Dermis microvascular lymphatic vessel endothelial cell (primary cell): ENCODE measurements around the gene NR2F1-AS1. TPM values are rescaled to one million over a fixed set of nuclear protein-coding genes. Genes with fewer than 3 reads are reported as not detected.

Source experiments
- DNase-seq, 2 donors: peaks; one replicate each; pipeline versions ENCODE4 v3.0.0 to v3.0.0-alpha.2; 2010; ENCODE audit warnings: low read depth in 2 of 2
- total RNA-seq: library from RNA; depleted of rRNA; stranded (reverse); fragments of >200 nt; gene quantifications from 2 replicates; pipeline ENCODE4 v1.2.1, GENCODE V29; 2014

The NR2F1-AS1 gene
- 17.5 and 26.9 TPM in 2 replicates for total RNA-seq

DNA sequence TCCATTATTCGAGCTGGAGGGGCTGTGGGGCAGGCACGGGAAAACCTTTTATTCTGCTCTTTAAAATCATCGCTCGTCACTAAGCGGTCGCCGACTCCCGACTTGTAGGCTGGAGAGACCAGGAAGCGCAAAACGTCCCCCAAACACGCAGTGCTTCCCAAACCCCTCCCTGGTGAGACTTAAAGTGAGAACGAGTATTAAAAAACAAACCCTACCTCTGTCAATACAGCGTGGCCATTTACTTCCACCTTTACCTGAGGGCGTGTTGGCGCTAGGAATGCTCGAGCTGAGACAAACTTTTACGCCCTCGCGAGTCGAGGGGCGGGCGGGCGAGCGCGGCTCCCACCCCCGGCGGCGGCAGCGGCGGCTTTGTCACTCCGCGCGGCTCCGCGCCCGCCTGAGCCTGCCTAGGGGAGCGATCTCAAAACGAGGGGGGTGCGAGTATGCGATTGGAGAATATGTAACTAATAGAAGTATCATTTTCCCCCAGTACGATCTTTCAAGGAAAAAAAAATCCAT, at the start of gene NR2F1-AS1:
TSS of gene NR2F1-AS1 (minus strand) at position 293 of the 519 bp plus-strand sequence.
- DNase-seq: peak in 1 of 2 donors; percentile 71

DNA sequence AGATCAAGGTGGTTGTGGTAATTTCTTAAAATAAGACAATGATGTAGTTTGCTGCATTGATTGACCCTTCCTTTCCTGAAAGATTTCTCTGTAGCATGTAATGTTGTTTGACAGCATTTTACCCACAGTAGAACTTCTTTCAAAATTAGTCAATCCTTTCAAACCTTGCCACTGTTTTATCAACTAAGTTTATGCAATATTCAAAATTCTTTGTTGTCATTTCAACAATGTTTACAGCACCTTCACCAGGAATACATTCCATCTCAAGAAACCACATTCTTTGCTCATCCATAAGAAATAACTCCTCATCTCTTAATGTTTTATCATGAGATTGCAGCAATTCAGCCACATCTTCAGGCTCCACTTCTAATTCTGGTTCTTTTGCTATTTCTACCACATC, 45.8 kb upstream of the NR2F1-AS1 start:
- no peak for DNase-seq

DNA sequence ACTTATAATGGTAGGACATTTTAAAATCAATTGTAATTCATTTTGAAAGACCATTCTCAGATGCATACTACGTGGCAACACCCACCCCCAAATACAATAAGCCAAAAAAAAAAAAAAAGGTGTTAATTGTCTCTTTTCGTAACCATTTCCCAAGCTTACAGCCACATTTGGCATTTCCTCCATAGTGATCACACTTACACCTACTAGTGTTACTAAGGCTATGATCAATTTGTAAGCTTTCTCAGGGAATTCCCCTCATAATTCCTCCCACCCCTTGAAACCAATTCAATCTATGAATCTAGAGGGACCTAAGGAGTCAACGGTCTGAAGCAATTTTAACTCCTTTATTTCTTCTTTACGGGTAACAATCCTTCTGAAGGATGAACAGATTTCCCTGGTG, 42.1 kb upstream of the NR2F1-AS1 start:
- no peak for DNase-seq

DNA sequence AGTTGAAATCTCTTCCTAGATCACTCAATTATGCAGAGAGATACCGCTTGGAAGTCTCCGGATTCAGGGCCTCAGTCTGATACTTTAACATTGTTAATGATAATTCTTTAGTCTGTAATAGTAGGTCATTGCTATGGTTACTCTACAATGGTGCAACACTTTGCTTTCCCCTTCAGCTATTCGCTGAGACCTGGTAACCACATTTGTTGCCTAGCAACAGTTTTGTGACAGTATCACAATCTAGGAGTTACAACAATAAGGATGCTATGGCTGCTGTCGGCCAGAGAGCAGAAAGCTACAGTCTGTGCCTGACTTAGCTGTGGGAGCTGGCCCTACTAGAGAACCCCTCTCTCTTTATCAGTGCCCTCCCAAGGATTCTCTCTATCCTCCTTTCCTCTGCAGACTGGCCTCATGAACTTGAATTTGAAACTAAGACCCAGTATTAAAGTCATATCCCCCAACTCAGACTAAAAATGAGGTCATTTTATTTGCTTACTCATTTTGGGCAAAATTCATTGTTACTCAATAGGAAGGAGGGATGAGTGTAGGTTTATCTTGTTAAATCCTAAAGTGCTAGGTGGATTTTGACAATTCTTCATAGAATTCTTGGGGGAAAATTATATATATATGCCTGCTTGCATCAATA, 41.3 kb upstream of the NR2F1-AS1 start:
- peak; percentile 45 to 57 for DNase-seq

DNA sequence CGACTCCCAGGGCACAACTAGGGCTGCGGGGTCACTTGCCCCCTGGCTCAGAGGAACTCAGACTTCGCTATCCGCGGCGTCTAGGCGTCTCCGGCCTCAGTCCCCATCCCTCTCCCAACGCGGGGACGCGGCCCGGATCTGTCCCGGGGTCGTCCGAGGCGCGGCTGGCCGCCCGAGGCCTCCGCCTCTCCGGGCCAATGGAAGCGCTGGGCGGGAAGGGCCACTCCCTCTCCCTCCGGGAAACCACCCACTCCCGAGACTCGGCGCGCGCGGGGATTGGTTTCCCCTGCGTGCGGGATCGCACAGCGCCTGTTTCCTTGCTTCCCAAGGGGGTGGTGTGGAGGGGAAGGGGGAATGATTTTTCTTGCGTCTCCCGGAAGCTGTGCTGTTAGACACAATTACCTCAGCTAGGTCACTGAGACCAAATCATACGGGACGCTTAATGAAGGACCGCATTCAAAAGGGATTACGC, 40.3 kb upstream of the NR2F1-AS1 start:
- DNase-seq: peak; percentile 41 to 85

DNA sequence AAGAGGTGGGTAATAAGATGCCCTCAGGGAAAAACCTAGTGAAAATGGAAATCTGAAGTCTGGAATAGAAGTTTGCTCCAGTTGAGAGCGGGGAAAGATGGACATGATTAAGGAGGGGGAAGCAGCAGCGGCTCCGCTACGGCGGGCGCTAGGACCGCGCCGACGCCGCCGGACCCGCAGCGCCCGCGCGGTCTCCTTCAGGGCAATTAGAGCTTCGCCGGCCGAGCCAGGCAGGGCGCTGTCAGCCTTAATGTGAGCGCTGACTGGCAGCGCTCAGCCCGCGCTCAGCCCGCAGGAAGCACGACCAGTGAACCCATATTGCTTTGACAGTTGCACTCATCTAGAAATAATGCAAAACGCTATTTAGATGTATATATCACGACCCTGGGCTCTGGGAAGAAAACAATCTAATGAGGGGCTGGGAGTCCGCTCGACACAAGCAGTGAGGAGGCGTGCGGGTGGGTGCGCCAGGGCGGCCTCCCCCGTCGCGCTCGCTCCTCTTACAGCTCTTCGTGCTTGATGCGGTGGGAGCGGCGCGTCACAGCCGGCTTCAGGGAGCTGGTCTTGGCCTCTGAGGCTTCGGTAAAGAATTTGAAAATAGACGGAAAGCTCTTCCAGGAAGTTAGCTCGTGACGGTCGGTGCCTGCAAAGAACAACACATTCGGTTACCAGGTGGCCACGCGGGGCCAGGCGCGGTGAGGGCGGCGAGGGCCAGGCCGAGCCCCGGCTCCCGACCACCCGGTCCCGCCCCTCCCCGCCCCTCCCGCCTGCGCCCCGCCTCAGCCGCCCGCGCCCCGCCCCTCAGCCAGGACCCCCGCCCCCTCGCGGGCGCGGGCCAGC, 39.7 kb upstream of the NR2F1-AS1 start:
- DNase-seq: peak; percentile 30 to 75

DNA sequence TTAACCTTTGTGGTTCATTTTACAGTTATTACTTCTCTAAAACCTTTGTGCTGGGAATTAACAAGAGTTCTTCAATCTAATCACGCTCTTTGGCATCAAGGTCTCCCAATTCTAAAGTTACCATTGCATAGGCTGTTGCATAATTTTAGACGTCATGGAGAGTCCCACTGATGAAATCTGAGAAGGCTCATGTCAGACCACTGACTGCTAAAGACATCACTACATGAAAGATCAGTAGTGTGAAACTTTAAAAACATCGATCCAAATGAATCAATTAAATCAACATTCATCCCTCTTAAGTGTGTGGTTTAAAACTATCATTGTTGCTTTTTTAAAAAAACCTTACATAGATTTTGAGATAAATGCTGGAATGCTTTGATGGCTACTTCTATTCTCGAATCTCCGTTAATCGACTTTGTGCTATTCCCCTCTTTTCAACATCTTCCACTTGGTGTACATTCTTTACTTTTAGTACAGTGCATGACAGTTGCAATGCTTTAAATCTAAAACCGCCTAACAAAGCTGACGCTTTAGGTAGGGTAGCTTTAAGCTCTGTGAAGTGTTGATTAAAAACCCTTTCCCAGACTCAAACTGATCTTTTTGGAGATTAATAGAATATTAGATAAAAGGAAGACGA, 35.6 kb upstream of the NR2F1-AS1 start:
- no peak for DNase-seq

DNA sequence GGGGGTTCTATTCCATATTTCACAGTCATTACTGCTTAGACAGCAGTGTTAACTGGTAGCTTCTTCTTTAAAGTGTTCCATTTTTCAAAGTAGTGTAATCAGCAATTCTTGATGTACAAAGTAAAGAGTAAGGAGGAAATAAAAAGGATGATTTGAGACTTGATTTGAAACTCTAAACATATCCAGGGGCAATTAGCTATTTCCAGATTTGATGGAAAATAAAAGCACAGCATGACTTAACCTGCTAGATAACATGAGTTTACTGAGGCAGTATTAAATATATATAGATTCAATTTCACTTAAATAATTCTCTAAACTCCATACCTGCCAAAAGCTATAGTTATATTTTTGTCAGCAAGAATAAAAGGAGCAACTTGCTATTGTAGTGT, 31.8 kb upstream of the NR2F1-AS1 start:
- DNase-seq: no peak

DNA sequence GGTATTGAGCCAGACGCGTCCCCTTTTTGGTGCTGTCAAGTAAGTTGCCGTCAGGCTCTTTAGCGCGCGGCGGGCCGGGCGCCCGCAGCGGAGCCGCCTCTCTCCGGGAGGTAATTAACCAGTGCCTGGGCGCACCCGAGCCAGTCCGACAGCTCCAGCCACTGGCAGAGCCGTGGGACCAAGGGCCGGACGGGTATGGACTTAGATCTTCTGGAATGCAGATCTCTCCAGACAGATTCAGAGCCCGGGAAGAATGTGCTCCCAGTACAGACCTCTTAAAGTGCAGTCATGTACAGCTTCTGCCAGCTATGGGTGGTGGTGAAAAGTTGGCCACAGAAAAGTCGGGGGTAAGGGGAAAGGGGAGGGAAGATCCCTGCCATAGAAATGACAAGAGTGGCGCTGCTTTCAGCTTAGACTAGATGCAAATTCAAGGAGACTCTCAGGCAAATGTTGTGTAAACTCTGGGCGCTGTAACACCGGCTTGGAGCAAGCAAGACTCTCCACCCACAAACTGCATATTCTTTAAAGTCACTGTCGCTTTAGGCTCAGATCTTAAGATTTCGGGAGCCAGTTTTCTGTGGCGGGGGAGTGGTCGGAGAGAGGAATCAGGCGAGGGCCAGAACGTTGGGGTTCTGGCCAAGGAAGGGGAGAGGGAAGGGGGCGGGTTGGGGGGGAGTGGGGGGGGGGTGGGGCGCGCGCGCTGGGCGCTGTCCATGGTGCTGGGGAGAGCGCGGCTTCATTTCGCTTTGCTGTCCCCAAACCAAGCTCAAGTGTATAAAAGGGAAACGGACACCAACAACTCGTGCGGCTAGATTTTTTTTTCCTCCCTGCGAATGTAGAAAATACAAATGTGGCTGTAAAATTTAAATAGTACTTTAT, 31.2 kb upstream of the NR2F1-AS1 start:
- DNase-seq: peak in 1 of 2 donors; percentile 34

DNA sequence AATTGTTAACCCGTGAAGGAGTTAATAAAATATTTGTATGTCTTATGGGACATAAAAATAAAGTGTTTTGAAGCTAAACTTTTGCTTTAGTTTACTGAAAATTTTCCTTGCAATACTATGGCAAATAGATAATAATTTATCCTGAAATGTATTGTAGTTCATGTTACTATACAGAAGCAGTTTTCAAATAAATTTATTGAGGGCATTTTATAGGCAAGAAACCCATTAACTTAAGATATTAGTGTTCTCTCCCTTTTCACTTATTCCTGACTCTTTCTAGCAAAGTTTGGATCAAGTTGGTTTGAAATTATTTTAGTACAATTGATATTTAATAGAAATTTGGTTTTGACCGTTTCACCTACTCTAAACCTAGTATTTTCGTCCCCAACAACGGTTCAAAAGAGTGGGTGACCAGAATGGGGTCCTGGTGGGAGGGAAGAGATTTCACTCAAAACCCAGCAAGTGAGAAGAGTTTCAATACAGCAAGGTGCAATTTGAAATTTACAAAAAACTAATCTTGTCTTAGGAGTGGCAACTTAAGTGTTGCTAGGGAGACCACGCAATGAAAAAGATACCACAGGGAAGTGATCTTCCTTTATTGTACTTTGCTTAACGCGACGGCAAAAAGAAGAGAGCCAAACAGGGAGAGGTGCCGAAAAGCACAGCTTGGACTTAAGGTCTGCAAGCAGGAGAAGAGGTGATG, 30.4 kb upstream of the NR2F1-AS1 start:
- DNase-seq: no peak

DNA sequence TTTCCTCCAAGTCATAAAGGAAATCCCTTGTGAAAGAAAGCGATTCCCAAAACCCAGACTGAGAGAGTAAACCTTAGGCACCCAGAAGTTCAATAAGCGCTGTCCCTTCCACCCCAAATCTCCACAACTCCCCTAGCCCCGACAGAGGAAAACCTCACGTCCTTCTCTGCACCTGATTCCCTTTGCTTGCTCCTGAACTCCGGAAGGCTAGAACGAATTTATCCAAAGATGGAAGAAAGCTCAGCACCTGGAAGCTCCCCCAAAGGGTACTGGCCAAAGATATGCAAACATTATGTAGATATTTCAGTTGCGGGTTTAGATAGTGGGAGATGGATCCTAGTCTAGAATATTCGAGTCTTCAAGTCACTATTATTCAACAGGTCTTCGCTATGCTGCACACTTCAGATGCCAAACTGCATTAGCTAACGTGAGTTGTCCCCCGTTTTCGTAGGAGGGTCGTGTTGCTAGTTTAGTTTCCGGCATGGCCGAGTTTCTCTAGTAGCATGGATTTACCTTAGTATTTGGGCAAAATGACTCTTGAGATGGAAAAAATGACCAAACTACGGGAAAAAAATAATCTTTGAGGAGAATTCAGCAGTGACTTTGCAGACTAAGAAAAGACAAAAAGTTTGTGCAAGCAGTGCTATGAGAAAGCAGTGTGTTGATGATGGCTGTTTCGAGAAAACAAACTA, 29.7 kb upstream of the NR2F1-AS1 start:
- no peak for DNase-seq

DNA sequence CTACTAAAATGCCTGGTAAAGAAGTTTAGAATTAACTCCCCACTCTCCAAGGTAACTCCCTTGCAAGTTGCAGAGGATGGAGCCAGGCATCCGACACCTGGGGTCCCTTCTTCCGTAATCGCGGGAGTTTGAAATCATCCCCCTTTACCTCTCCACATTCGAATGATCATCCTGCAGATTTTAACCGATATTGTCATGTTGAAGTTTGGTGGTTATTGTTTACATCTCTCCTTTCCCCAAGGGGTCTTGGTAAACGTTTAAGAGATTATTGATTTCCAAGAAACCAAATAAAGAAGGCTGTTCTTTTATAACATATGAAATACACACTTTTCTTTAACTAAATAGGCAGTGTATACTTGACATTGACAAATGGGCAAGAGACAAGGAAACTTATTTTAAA, 28.7 kb upstream of the NR2F1-AS1 start:
- no peak for DNase-seq

DNA sequence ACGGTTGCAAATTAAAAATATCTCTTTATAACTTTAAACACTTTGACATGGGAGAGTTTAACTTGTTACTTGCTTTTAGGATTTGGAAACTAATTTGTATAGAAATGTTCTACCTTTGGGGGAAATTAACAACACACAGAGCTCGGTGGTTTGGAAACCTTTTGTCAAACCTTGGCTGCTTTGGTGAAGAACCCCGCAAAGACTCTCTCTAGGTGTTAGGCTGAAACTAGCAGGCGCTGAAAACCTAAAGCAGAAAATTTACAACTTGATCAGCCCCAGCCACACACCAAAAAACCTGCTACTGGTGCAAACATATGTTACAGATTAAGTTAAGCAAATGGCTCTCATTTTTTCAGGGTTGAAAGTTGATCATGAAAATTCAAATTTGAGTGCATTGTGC, 27.8 kb upstream of the NR2F1-AS1 start:
- DNase-seq: no peak

DNA sequence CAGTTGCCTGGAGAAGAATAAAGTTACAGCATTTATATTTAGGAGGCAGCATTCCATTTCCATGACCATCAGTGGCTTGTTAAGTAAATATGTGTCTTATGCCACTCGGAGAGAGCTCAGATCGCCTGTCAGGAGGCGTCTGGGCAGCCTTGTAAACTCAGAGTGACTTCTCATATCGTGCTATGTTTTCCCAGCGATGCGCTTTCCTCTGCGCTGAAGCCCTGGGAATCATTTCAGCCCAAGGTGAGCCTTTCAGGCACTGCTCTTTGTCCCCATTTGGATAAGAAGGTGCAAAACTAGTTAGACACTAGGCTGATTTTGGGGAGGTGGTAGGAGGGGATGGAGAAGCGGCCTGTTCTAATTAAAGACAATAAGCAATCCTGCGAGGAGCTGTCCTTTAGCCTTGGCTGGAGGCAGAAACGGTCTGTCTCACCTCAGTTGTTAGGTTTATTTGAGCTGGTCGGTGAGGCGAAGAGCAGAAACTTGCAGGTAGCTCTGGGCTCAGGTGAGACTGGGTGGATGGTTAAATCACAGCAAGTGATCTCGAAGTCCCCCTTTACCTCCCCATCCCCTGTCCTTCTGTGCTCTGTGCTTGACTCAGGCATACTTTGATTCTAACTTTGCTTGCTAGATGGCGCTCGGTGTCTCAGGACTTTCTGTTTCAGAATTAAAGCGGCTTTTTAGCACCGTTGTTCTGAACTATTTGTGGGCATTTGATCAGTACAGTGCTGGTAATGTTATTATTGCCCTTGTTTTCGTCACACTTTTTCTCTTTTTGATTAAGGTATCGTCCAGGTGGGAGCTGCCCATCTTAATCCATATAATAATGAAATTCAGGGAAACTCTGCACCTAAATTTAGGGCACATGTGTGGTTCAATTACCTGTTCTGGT, 26.6 kb upstream of the NR2F1-AS1 start:
- peak in 1 of 2 donors; percentile 66 for DNase-seq

DNA sequence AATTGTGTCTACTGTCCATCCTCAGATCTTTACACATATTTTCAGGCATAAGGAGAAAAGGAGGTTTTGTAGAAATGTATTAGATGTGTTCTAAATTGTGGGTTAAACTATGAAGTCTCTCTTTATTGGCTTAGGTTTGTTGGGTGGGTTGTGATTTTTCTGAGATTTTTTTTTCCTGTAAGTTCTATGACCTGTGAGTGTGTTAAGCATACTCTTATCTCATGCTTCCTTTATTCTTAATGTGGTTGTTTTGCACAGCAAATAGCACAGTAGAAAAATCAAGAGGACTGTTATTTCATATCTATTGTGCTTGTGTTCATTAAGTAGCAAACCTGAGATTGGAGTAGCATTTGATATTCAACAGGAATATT, 25.3 kb upstream of the NR2F1-AS1 start:
- no peak for DNase-seq

DNA sequence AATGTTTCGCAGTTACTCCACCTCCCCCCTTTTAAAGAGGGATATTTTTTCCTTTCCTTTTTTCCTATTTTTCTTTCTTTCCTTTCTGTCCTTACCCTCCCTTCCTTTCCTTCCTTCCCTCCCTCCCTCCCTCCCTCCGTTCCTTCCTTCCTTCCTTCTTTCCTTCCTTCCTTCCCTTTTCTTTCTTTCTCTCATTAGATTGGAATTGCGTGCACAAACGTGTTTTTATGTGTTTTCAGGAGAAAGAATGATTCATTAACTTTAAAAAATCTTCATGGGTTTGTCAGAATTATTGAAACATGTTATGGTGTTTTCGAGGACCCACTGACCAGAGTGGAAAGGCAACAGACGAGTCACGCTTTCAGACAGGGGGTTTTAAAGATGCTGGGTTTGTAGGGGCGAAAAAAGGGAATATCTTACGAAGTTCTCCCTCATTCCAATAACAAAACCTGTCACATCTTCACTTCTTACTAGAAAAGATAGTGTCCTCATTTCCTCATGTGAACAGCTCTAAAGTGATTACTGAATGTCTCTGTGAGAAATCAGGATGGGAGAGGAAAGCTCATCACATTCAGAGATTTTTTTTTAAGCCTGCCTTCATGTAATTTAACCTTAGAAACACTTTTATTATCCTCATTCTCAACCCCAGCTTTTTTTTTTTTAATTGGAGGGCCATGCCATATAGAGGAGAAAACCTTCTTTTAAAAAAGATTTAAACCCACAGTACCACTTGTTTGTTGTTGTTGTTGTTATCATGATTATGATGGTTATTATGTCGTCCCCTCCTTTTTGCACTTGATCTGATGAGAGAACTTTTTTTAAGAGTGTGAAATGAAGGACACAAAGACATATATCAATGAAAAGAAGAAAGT, 23.9 kb upstream of the NR2F1-AS1 start:
- no peak for DNase-seq

DNA sequence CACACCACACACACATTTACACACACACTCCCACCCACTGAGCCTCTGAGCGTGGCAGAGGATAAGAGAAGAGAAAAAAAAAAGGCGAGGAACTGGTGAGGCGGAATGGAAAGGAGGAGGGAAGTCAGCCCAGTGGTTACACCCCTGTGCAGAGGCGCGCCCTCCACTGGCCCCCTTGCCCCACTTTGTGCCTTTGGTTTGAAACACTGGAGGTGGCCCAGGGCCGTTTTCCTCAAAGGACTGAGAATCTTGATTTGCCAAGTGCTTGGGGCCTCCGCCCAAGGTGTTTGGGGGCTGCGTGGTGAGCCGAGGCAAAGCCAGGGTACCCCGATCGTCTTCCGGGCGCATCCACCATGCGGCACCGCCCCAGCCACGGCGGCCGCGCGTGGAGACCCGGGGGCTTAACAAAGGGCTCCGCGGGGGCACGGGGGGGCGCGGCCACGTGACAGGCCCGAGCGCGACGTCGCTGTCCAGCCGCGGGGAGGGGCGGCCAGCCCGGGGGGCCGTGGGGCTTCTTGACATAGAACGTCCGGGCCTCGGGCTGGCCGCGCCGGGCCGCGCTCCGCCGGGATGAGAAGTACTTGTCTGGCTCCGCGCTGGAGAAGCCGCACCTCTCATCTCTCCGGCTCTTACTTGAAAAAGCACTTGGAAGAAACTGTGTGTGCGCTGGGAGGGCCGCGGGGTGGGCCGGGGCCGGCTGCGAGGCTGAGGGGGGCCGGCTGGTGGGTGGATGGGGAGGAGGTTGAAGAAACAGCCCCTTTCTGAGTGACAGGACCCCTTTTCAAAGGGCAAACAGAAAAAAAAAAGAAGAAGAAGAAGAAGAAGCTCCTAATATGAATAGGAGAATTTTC, 23.0 kb upstream of the NR2F1-AS1 start:
- DNase-seq: peak in 1 of 2 donors; percentile 32
